A549 (cell line): Measurements from ENCODE around the gene PDCD1. TPM values are rescaled to one million over a fixed set of nuclear protein-coding genes. Genes with fewer than 3 reads are reported as not detected.

ENCODE experiments used
- ATAC-seq, 2 experiments: fragments of 200-7000 bp in 1 of 2; fragments of >200 bp in 1 of 2; cut with Nextera tagmentation in 1 of 2; cut with Tn5 transposase in 1 of 2; 3 replicates each; pipeline versions ENCODE4 v1.8.0 to v1.9.1; 2018 to 2020; ENCODE audit warnings: mild to moderate bottlenecking in 1 of 2, moderate library complexity in 1 of 2
- CTCF ChIA-PET: fragments of 300-600 bp; sonication (Branson Sonifier 250); formaldehyde crosslinking; extraction: SDS; loops from one replicate; lab custom pipeline; 2021; ENCODE audit warnings: antibody characterized with exemption, inconsistent platforms; lab: Yijun Ruan, JAX
- POLR2A ChIA-PET: fragments of 350-600 bp; formaldehyde crosslinking; extraction: SDS; loops from one replicate; lab custom pipeline; 2021; ENCODE audit warnings: antibody characterized with exemption, inconsistent platforms; lab: Yijun Ruan, JAX
- DNase-seq, 2 experiments: peaks; one replicate each; pipeline versions ENCODE4 v3.0.0 to v3.0.0-alpha.2; 2011 to 2016; ENCODE audit warnings: low read depth in 1 of 2, low spot score in 1 of 2
- FAIRE-seq: peaks from 2 replicates; lab custom pipeline; 2011; peaks lifted over from hg19 to GRCh38; lab: Jason Lieb, UNC
- H3K27ac ChIP-seq, 2 experiments: fragments of >200 bp; sonication (Bioruptor Twin); formaldehyde crosslinking; 3 replicates each; pipeline ENCODE4 v1.5.1; 2016 to 2017
- H3K4me1 ChIP-seq: fragments of >200 bp; sonication (Bioruptor Twin); formaldehyde crosslinking; 3 replicates; pipeline ENCODE4 v1.6.1; 2016
- H3K4me2 ChIP-seq: fragments of >200 bp; sonication (Bioruptor Twin); formaldehyde crosslinking; 3 replicates; pipeline ENCODE4 v1.6.1; 2016
- H3K4me3 ChIP-seq: fragments of >200 bp; sonication (Bioruptor Twin); formaldehyde crosslinking; 3 replicates; pipeline ENCODE4 v1.5.1; 2016
- H3K9me3 ChIP-seq: fragments of >200 bp; sonication (Bioruptor Twin); formaldehyde crosslinking; 3 replicates; pipeline ENCODE4 v1.6.1; 2016
- EHMT2 ChIP-seq: fragments of 200-600 bp; sonication (generic); IDR thresholded peaks from 2 replicates; pipeline ENCODE4 v1.6.1; 2016; ENCODE audit warnings: antibody characterized with exemption, low read depth, mild to moderate bottlenecking, moderate library complexity
- ELK1 ChIP-seq: fragments of 150-350 bp; IDR thresholded peaks from 2 replicates; pipeline ENCODE4 v1.6.1; 2014; ENCODE audit warnings: low read depth, mild to moderate bottlenecking, low read length
- HEYL ChIP-seq: fragments of 250-450 bp; sonication (Bioruptor Pico); IDR thresholded peaks from 2 replicates; pipeline ENCODE4 v1.8.0; 2021; ENCODE audit warnings: mild to moderate bottlenecking, moderate library complexity
- HOXB13 ChIP-seq: fragments of 250-450 bp; sonication (Bioruptor Pico); IDR thresholded peaks from 2 replicates; pipeline ENCODE4 v1.5.0; 2020; ENCODE audit warnings: low read depth, mild to moderate bottlenecking, moderate library complexity
- JUN ChIP-seq, 2 experiments: fragments of >200 bp; sonication (Bioruptor Twin); formaldehyde crosslinking; IDR thresholded peaks; 2 replicates in 1 of 2; 3 replicates in 1 of 2; pipeline ENCODE4 v1.6.1; 2016 to 2017
- KDM5A ChIP-seq: fragments of 200-600 bp; sonication (generic); IDR thresholded peaks from 2 replicates; pipeline ENCODE4 v1.6.1; 2016; ENCODE audit warnings: antibody characterized with exemption, mild to moderate bottlenecking
- MAZ ChIP-seq: fragments of 150-350 bp; IDR thresholded peaks from 2 replicates; pipeline ENCODE4 v1.6.1; 2014; ENCODE audit warnings: antibody characterized with exemption, low read depth, low read length, borderline replicate concordance
- NPAS2 ChIP-seq: fragments of 250-450 bp; sonication (Bioruptor Pico); IDR thresholded peaks from 2 replicates; pipeline ENCODE4 v1.8.0; 2022; ENCODE audit warnings: mild to moderate bottlenecking, moderate library complexity, borderline replicate concordance
- NR3C1 ChIP-seq: fragments of >200 bp; sonication (Bioruptor Twin); formaldehyde crosslinking; IDR thresholded peaks from 3 replicates; pipeline ENCODE4 v1.6.1; 2017
- RAD21 ChIP-seq, 2 experiments: fragments of >200 bp in 1 of 2; sonication (Bioruptor Twin) in 1 of 2; formaldehyde crosslinking in 1 of 2; IDR thresholded peaks in 1 of 2; conservative IDR thresholded peaks in 1 of 2; 2 replicates in 1 of 2; 3 replicates in 1 of 2; pipeline ENCODE4 v1.6.1; 2012 to 2018; ENCODE audit warnings: inconsistent platforms in 1 of 2
- RNF2 ChIP-seq: fragments of 200-600 bp; sonication (generic); IDR thresholded peaks from 2 replicates; pipeline ENCODE4 v1.6.1; 2016; ENCODE audit warnings: low read depth, mild to moderate bottlenecking, antibody characterized with exemption, moderate library complexity, borderline replicate concordance
- TFCP2L1 ChIP-seq: fragments of 250-450 bp; sonication (Bioruptor Pico); IDR thresholded peaks from 2 replicates; pipeline ENCODE4 v1.5.0; 2021; ENCODE audit warnings: mild to moderate bottlenecking
- WGBS: methylation state at CpG from one replicate; pipeline ENCODE4 v1.1.6; 2017; ENCODE audit errors: missing lambda C conversion rate; 5-methylcytosine and 5-hydroxymethylcytosine counted together
- polyA plus RNA-seq, 4 experiments: library from polyadenylated mRNA; depleted of rRNA in 3 of 4; stranded (reverse); fragments of >200 nt; fragmentation: RNase III in 1 of 4; extraction: RNeasy Plus Mini Kit Qiagen cat#74134 plus additional on column Dnase treatment in 1 of 4; gene quantifications; 2 replicates in 3 of 4; 3 replicates in 1 of 4; pipeline ENCODE4 v1.2.3, GENCODE V29; 2011 to 2017
- TF ChIP-seq, protein P1 (sequence below): fragments of 250-450 bp; sonication (Bioruptor Pico); IDR thresholded peaks from 2 replicates; pipeline ENCODE4 v1.5.0; 2021; ENCODE audit warnings: mild to moderate bottlenecking, moderate library complexity, borderline replicate concordance
- TF ChIP-seq, protein P2 (sequence below): fragments of >200 bp; sonication (Bioruptor Twin); formaldehyde crosslinking; IDR thresholded peaks from 3 replicates; pipeline ENCODE4 v1.6.1; 2016

Gene PDCD1
- polyA plus RNA-seq, 2 of the 4 experiments (the other 2 are of a cell fraction) = not detected

- Histone ChIP-seq H3K4me1 (peaks cover 5% of the 10 kb centered on the region; the same call in 1 of the 3 replicates), H3K4me3 (no peak overlapping the region), H3K27ac (no peak overlapping the region), H3K9me3 (no peaks in the 10 kb centered on the region)
- WGBS = 86% methylated on average over 11 of the region's 11 CpGs
- CTCF ChIA-PET = interaction anchor here (1.2 to 1.4 kb wide), 2 partner anchors 12 to 102 kb away, joined by 3 read pairs; no protein-coding TSS in a partner anchor
- DNase-seq (no peak), ATAC-seq (no peak), FAIRE-seq (no peak)
- TF ChIP-seq, protein P1, sequence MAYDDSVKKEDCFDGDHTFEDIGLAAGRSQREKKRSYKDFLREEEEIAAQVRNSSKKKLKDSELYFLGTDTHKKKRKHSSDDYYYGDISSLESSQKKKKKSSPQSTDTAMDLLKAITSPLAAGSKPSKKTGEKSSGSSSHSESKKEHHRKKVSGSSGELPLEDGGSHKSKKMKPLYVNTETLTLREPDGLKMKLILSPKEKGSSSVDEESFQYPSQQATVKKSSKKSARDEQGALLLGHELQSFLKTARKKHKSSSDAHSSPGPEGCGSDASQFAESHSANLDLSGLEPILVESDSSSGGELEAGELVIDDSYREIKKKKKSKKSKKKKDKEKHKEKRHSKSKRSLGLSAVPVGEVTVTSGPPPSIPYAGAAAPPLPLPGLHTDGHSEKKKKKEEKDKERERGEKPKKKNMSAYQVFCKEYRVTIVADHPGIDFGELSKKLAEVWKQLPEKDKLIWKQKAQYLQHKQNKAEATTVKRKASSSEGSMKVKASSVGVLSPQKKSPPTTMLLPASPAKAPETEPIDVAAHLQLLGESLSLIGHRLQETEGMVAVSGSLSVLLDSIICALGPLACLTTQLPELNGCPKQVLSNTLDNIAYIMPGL = no peak
- no peak for TF ChIP-seq ELK1
- TF ChIP-seq RNF2 = no peak
- TF ChIP-seq, all 56 proteins: peak for 0
- H3K4me2 ChIP-seq = no peak overlapping the region
- POLR2A ChIA-PET = no interaction called here
Observed at GRCh38 chr2:241842067-241842415, 16.7 kb downstream of the PDCD1 start.

DNA sequence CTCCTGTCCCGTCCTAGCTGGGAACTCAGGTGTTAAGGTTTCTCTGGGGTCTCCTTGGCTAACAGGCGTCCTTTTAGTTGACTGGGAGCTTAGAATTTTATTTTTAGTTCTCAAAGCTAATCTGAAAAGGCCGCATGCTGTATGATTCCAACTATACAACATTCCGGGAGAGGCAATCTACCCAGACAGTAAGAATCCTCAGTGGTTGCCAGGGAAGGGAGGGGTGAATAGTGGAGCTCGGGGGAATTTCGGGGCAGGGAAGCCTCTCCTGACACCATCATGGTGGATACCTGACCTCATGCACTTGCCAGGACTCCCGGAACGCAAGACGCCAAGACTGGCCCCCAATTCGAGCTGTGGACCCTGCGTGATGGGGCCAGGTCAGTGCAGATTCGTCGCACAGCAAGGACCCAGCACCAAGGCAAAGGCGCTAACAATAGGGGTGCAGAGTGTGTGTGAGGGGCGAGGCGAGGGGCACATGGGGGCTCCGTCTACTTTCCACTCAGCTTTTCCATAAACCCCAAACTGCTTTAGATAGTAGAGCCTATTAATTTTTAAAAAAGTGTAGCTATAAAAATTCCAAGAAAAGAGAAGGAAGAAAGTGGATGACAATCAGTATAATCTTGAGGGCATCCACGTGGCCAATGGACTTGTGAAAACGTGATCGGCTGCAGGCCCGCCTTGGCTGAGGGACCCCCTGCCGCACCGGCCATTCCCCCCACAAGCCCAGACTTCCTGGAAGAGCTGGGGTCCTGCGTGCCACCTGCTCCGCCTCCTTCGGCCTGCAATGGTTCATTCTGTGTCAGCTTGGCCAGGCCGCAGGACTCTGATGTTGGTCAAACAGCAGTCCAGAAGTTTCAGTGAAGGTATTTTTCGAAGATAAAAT is 17.3 kb downstream of the PDCD1 start:
- 85% methylated on average over 28 of the region's 28 CpGs for WGBS
- Histone ChIP-seq H3K4me3 (no peak overlapping the region), H3K4me2 (no peak overlapping the region), H3K9me3 (no peaks in the 10 kb centered on the region), H3K4me1 (peaks cover 5% of the 10 kb centered on the region; the same call in 1 of the 3 replicates), H3K27ac (no peak overlapping the region)
- no peak for DNase-seq
- TF ChIP-seq RAD21 (conservative IDR thresholded peaks at IDR 0.05 in 1 of 2, IDR thresholded peaks at IDR 0.05 in 1 of 2) = no peak
- no peak for TF ChIP-seq NPAS2
- no peak for TF ChIP-seq KDM5A
- TF ChIP-seq ELK1 = no peak
- no peak for TF ChIP-seq MAZ
- TF ChIP-seq TFCP2L1 = no peak
- TF ChIP-seq NR3C1 = no peak
- no peak for TF ChIP-seq HEYL (CRISPR knock-in tag)
- no peak for TF ChIP-seq JUN (IDR thresholded peaks at IDR 0.05)
- TF ChIP-seq HOXB13 (CRISPR knock-in tag) = no peak
- TF ChIP-seq, protein P2, sequence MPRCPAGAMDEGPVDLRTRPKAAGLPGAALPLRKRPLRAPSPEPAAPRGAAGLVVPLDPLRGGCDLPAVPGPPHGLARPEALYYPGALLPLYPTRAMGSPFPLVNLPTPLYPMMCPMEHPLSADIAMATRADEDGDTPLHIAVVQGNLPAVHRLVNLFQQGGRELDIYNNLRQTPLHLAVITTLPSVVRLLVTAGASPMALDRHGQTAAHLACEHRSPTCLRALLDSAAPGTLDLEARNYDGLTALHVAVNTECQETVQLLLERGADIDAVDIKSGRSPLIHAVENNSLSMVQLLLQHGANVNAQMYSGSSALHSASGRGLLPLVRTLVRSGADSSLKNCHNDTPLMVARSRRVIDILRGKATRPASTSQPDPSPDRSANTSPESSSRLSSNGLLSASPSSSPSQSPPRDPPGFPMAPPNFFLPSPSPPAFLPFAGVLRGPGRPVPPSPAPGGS = no peak
- TF ChIP-seq EHMT2 = no peak
- no peak for FAIRE-seq
- ChIA-PET CTCF (interaction anchor here (1.2 to 1.6 kb wide), 3 partner anchors 13 to 101 kb away, joined by 3 to 6 read pairs (median 3); no protein-coding TSS in a partner anchor), POLR2A (no interaction called here)
- no peak for ATAC-seq
